IPS DF 19.7 (cell line): ENCODE data around the gene ZSWIM4.
"Not testable (repeated sequence)": the region's sequence is repeated elsewhere in the genome, so short reads cannot be mapped to it uniquely, and the experiment has no call there.

Experiments used
- DNase-seq: peaks from one replicate; pipeline ENCODE4 v3.0.0-alpha.2; 2013; ENCODE audit warnings: low read depth, low spot score

ZSWIM4 gene

GRCh38 chr19:13849991-13850909, 55.0 kb downstream of the ZSWIM4 start:
- no peak for DNase-seq

DNA sequence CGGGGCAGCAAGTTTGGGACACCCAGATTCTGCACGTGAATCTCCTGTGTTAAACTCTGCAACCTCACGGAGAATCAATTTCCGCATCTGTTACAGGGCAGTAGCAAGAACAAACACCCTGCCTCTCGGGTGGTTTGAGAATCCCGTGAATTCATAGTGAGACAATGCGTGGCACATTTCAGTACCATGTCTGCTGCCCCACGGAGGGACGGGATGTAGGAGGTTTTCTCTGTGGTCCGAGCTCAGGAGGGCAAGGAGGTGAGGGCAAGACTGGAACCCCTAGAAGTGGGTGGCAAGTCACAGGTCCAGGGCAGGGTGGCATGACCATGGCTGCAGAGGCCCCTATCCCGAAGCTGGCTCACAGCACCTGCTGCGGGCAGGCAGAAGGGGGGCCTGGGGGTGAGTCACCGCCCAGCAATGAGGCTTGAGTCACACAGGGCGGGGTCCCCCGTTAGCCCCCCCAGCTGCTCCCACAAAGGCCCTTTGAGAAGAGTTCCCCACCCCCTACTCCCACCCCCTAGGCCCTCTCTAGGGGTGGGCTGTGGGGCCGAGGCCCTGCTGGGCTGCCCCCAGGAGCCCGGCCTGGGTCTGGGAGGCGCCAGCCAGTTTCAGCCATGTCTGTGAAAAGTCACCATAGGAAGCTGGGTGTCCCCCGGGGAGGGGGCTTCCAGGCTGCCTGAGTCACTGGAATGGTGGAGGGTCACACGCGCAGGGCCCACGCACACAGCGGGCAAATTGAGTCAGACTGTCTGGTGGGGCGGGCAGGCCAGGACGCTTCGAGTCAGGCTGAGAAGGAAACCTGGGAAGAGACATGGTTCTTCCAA, 55.9 kb downstream of the ZSWIM4 start:
- DNase-seq, result no peak

GRCh38 chr19:13851734-13852114, 56.5 kb downstream of the ZSWIM4 start:
- not testable (repeated sequence) for DNase-seq

- DNase-seq, result not testable (repeated sequence)
Observed at GRCh38 chr19:13852171-13852707, 57.0 kb downstream of the ZSWIM4 start.

DNA sequence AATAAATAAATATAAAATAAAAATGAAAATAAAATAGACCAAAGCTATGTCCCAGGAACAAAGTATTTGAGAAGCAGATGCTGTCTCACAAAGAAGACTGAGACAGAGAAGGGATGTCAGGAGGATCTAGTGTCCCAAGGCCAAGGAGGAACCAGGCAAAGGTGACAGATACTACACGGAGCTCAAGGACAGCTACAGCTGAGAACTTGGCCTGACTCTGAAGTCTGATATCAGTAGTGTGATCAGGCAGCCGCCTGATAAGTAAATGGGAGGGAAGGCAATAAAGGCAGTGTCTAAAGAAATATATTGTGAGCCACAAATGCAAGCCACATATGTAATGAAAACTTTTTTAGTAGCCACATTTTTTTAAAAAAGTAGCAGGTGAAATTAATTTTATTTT, 61.3 kb downstream of the ZSWIM4 start:
- no peak for DNase-seq

DNA sequence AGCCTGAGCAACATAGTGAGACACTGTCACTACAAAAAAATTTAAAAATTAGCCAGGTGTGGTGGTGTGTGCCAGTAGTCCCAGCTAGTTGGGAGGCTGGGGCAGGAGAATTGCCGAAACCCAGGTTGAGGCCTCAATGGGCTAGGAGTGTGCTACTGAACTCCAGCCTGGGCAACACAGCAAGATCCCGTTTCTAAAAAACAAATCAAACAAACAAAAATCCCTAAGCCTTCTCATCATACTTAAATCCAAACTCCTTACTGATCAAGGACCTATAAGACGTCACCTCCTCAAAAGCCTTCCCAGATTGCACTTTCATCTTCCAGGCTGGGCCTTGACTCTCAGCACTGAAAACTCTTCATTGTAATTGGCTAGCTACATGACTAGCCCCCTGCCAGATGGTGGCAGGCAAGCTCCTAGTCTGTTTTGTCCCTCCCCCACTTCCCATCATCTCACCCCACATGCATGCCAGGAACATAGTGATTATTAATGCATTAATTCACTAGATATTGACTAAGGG, 64.2 kb downstream of the ZSWIM4 start:
- no peak for DNase-seq

GRCh38 chr19:13860679-13861391, 65.6 kb downstream of the ZSWIM4 start:
- DNase-seq, result no peak

DNA sequence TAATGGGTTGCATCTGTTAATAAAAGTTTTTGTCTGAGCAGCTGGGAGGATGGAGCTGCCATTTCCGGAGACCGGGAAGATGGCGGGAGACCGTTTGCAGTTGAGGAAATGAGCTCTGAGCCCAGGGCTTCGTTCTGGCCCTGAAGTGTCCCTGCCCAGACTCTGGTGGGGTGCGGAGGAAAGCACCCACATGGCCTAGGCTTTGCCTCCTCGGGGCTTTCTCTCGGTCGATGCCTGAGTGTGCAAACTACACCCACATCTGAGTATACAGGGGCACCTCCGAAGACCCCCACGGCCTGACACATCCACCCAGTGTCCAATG, 66.1 kb downstream of the ZSWIM4 start:
- DNase-seq, result no peak

- DNase-seq, result no peak
Observed at GRCh38 chr19:13861714-13862531, 66.7 kb downstream of the ZSWIM4 start.

- DNase-seq, result no peak
Observed at GRCh38 chr19:13864046-13864666, 68.9 kb downstream of the ZSWIM4 start.

DNA sequence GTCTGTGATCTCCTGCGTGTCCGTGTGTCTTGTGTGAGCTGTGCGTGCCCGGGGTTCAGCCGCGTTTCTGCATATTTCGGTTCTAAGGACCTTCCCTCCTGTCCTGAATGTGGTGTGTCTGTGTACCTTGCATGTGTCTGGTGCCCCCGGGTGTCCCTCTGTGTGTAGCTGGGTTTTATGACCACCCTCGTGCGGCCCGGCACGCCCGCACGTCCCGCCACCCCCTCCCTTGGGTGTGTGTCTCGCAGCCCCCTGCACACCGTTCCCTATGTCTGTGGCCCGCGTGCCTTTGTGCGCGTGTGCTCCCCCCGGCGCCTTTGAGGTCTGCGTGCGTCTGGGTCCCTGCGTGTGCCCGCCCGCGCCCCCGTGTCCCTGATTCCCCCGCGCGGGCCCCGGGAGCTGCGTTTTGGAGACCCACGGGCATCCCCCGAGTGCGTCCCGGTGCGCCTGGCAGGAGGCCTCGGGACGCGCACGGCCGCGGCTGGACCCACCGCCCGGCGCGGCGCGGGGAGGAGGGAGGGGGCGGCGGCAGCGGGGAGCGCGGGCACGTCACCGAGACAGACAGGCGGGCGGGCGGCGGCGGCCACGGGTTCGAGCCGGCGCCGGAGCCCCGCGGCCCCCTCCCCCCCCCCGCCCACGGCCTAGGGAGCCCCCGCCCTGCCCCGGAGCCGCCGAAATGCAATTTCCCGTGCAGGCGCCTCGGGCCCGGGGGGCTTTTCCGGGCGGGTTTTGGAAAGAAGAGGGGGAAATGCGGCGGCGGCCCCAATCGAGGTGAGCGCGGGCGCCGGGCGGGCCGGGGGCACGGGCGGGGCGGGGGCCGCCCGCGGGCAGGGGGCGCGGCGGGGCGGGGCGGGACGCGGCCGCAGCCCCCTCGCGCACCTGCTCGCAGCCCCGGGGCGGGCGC, 69.7 kb downstream of the ZSWIM4 start:
- no peak for DNase-seq

DNA sequence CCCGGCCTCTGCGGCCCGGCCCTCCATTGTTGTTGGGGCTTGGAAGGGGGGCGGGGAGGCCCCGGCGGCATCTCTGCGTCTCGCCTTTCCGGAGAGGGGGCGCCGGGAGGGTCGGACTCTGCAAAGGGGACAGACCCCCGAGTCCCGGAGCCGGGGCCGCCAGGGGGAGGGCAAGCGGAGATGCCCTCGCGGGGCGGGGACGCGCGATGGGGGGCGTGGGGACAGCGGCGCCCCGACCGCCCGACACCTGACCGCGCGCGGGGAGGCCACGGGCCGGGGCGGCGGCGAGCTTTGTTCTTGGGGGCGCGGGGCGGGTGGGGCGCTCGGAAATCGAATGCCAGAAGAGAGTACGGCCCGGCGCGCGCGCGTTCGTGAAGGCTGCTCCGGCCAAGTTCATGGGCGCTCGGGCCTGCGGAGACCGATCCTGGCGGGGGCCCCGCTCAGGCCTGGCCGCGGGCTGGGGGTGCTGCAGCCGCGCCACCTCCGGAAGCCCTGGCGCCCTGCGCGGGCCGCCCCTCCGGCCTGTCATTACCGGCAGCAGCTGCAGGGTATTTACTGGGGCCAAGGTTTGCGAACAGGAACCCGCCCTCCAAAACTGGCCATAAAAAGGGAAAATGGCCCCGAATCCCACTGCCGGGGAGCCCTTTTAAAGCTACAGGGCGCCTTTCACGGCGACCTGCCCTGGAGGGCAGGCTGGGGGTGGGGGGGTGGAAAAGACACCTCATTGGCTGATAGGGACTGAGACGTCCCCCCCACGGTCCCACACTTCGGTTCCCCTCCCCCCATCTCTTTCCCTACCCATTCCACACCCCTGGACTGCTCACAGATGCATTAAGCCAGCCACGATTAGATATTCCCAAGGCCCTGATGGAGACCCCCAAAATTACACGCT, 70.6 kb downstream of the ZSWIM4 start:
- DNase-seq, result no peak

- no peak for DNase-seq
Observed at GRCh38 chr19:13866463-13867046, 71.3 kb downstream of the ZSWIM4 start.

- no peak for DNase-seq
Observed at GRCh38 chr19:13868663-13869062, 73.4 kb downstream of the ZSWIM4 start.

GRCh38 chr19:13869281-13869680, 74.0 kb downstream of the ZSWIM4 start:
- DNase-seq, result no peak

DNA sequence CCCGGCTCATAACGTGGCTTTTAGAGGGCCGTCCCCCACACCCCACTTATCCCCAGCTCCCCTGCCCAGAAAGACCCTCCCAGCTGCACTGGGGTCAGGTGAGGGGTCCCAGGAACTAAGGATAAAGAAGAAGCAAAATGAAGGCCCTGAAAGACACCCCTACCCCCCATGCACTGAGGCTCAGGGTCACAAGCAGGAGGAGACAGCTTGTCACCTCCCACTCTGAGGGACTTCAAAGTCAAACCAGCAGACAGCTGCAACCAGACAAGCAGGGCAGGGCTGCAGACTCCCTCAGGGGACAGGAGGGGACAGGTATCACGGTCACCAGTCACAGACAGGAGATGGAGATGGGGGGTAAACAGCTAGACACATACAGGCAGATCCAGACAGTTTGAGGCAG, 75.6 kb downstream of the ZSWIM4 start:
- DNase-seq, result no peak

DNA sequence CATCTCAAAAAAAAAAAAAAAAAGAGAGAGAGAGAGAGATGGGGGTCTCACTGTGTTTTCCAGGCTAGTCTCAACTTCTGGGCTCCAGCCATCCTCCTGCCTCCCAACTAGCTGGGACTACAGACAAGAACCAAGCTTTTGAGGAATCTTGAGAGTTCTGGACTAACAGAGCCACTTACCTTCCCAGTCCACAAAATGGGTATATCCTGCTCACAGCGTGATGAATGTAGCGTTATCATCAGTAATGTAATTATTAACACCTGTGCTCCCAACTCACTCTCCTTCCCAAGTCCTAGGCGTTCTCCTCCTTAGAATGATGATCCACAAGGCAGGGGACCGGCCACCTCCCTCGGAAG, 77.1 kb downstream of the ZSWIM4 start:
- no peak for DNase-seq
